Activated CD4-positive, alpha-beta T cell treated with anti-CD3 and anti-CD28 coated beads, Interleukin-2, amount 50 U/mL, for 24 hours (primary cell): ENCODE measurements around the gene SERPINB6.
"Not testable (repeated sequence)": the region's sequence is repeated elsewhere in the genome, so short reads cannot be mapped to it uniquely, and the experiment has no call there.

ENCODE experiments used
- DNase-seq, 2 donors: peaks; one replicate each; pipeline ENCODE4 v3.0.0-alpha.2; 2020; ENCODE audit warnings: low read depth in 1 of 2, low spot score in 1 of 2

Gene SERPINB6

DNA sequence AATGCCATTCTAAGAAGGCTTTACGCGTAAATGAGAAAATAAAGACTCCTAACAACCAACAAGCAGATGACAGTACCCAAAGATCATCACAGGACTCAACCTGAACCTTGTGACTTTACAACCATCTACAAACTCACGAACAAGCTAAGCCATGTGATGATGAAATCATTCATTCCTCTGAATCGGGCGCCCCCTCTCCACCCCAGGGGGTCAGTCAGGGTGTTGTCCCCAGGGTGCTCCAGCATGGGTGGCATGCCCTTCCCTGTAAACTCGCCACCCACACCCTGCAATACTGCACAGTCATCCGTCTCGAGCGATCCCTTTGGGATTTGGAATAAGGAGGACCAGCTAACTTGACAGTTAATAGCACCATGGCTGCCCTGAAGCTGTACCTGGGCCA, 12.6 kb downstream of the SERPINB6 start:
- DNase-seq = no peak

DNA sequence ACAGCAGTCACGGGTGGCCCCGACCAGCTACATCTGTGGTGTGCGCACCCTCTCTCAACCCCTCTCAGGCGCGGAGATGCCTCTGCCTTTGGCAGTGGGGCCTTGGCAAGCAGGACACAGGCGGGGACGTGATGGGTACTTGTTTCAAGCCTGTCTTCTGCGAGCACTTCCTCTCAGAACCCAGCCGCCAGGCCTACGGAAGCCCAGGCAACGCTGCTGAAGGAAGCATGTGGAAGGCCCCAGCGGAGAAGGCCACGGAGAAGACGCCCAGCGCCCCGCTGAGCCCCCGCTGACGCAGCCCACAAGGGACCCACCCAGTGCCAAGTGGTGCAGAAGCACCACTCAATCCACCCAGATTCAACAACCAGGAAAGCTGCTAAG, 13.0 kb downstream of the SERPINB6 start:
- no peak for DNase-seq

DNA sequence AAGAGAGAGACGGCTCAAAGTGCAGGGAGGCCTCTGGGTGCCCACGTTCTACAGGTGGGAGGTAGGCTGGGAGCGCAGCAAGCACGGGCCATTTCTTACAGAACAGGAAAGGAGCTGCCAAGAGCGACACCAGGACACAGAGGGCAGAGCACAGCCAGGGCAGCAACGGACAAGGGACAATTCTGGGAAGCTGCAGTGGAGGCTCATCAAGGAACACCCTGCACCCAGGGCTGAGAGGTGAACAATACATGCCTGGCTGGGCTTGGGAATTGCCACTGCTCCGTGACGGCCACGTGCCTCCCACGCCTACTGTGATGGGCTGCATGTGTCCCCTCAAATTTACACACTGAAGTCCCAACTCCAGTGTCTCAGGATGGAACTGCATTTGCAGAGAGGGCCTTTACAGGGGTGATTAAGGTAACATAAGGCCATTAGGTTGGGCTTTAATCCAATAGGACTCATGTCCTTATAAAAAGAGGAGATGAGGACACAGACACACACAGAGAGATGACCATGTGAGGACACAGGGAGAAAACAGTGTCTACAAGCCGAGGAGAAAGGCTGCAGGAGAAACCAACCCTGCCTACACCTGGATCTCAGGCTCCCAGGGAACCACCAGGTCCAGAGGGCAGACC, 13.6 kb downstream of the SERPINB6 start:
- DNase-seq = no peak

DNA sequence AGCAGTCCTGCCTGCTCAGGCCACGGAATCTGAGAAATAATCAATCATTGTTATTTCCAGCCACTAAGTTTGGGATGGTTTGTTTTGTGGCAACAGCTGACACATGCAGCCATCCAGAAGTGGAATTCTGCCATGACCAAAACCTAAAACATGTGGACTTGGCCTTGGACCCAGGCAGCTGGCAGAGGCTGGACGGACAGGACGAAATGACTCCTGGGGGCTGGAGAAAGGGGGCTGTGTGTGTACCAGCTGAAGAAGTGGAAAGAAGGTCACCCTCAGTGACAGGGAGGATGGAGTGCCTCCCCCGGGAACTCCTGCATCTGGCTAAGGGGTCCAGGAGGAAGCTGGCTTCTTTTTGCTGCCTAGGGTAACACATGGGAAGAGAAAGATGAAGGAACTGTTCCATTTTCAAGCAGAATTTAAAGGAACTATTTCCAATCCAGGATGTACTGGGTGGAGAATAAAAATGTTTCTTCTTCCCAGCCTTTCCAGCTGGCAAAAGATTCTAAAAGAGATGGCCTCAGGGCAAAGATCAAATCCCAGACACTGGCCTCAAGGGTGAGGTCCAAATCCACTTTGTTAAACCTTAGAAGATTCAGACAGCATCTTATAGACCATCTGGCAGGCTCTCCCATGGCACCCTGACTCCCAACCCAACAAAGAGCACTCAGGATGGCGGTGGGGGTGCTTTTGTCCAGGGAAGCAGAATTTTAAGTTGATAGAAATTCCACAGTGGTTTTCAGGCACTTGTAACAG, 14.3 kb downstream of the SERPINB6 start:
- no peak for DNase-seq

DNA sequence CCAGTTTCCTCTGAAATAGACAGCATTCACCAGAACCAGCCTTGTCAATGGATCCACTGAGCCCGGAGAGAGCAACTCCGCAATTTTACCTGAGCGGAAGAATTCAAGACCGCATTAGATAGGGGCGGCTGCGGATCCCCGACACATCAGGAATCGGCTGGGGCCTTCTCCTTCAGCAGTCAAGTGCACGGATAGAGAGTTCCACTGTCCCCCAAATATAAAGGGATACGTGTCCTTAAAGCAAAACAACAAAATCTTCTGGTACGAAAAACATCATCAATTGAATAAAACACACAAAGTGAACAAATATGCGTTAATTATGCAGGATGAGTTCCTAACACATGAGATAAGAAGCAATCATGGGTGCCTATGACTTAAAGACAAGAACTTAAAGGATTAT, 18.3 kb downstream of the SERPINB6 start:
- DNase-seq = no peak

DNA sequence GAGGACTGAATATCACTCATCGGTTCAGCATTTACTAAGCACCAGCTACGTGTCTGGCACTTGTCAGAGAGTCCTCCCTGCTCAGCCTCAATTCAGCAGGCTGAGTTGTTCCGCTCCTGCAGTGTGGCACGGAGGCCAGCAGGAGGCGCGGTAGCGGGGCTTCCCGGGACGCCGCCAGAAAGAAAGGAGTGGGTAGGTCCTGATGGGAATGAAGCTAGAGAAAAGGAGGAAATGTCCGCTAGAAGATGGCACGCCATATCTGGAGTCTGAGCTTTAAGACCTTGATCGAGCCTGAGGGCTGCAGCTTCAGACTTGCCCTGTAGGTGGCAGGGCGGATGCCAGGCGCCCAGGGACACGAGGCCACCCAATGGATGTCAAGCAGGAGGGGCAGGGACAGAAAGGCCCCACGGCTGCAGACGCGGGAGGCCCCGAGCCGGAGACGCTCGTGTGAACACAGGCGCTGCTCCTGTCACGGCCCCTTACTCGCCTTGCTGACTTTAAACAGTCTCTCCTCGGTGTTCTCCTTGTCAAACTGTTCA, 18.7 kb downstream of the SERPINB6 start:
- peak; percentile 32 to 44 for DNase-seq

DNA sequence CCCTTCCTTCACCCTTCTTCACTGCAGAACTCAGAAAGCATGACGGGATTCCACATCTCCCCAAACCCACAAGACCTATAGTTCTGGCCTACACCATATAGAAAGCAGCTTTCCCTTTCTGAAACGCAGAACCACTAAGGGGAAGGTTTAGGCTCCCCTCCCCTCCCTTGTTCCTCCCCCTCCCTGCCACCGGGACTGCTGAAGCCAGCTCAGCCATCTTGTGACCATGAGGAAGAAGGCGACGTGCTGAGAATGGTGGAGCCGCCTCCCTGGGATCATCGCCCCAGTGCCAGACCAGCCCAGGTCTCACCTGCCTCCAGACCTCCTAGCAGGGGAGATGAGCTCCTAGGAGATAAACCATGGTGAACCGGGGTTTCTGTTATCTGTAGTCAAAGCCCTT, 19.6 kb downstream of the SERPINB6 start:
- no peak for DNase-seq

DNA sequence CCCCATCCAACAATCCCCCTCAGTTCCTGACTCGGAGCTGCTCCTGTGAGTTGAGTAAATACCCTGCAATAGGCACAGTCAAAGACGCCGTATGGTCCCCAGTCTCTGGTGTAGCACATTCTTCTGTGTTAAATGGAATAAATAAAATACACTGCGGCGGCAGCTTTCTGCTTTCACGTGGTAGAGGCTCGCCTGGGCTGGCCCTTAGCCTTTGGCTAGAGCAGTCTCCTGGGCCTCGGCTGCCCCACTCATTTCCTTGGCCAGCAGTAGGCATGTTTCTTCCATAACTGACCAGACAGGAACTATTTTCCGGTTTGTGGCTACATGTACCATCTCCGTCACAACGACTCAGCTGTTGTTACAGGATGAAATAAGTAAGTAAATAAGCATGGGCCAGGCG, 20.7 kb downstream of the SERPINB6 start:
- DNase-seq = no peak

DNA sequence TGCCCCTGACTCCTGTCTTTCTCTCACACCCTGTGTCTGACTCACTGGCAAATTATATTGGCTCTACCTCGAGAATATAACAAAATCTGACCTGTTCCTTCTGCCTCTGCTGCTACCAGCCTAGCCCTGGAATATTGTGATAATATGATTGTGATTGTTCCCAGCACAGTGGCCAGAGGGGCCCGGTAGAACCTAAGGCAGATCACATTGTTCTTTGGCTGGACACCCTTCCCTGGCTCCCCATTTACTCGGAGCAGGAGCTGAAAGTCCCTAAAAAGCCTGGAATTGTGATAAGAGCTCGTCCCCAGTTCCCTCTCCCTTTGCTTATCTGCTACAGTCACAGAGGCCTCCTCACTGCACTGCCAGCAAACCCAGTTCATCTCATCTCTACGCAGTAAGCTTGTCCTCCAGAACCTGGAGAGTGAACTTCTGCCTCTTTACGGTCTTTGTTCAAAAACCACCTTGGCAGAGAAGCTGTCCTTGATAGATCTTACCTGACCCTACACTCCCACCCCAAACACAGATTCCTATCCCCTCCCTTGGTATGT, 21.8 kb downstream of the SERPINB6 start:
- DNase-seq = no peak

DNA sequence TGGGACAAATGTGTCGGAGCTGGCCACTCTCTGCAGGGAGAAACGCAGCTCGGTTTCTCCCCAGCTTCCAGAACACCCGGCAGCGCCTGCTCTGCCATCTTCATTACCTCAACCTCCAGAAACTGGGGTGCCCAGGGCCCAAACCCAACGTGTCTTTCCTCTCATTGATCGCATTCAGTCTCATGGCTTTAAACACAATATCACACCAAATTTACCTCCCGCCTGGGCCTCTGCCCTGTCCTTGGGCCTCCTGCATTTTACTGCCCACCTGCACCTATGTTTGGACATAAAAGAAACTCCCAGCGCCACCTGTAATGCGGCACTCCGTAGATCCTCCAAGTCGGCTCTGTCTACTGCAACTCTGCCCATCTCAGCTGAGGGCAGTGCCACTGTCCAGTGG, 22.2 kb downstream of the SERPINB6 start:
- DNase-seq = no peak

DNA sequence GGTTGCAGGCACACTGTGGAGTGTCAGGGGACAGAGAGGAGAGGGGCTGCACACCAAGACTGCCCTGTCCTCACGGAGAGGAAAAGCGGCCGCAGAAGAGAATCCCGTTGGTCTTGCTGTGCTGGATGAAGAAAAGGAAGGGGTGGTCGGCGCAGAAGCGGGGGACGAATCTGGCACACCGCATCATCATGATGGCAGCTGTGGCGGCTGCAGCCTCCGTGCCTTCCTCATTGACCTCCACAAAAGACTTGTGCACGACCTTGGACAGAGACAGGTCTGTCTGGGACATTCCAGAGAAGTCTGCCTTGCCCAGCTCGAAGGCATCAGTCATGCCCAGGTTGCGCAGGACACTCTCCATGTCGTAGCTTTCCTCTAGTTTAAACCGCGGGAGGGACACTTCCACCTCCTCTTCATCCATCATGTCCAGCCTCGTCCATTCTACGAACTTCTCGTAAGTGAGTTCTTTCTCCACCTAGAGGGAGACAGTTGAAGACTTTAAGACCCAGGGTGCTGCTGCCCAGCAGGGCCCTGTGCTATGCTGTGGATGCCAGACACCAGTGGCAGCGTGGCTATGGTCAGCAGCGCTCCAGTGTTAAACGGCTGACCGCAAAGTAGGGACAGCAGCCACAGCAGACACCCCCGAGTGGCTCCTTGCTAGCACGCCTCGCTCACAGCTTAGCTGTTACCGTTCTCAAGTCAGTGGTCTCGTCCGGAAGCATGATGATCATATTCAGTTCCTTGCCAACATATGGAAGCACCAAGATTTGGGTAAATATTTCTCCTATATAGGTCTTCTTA, 22.9 kb downstream of the SERPINB6 start:
- DNase-seq = no peak

DNA sequence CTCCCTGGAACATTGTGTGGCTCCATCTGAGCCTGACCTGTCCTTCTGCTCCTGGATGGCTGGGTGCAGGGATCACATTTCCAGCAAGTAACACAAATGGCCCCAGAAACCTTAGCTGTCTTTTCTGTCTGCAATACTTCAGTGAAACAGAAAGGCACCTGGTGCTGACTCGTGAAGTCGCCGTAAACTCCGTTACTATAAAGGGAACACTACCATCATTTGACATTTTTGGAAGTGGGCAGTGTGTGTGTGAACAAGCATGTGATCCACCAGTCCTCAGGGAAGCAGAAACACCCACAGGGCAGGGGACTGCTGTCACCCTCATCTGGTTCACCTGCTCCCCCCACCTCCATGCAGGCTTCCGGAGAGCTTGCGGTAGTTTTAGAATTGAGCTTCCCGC, 23.9 kb downstream of the SERPINB6 start:
- DNase-seq = no peak

DNA sequence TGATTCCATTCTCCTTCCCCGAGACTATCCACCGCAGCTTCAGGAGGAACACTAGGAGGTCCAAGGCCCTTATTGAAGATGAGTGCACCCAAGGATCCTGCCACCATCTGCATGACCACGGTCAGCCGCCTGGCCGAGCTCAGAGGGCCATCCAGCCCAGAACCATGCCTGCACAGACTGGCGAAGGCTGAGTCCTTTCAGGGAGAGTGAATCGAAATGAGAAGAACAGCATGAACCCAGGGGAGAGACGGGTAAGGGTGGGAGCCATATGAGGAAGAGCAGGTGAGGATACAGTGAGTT, 26.3 kb downstream of the SERPINB6 start:
- DNase-seq = no peak

DNA sequence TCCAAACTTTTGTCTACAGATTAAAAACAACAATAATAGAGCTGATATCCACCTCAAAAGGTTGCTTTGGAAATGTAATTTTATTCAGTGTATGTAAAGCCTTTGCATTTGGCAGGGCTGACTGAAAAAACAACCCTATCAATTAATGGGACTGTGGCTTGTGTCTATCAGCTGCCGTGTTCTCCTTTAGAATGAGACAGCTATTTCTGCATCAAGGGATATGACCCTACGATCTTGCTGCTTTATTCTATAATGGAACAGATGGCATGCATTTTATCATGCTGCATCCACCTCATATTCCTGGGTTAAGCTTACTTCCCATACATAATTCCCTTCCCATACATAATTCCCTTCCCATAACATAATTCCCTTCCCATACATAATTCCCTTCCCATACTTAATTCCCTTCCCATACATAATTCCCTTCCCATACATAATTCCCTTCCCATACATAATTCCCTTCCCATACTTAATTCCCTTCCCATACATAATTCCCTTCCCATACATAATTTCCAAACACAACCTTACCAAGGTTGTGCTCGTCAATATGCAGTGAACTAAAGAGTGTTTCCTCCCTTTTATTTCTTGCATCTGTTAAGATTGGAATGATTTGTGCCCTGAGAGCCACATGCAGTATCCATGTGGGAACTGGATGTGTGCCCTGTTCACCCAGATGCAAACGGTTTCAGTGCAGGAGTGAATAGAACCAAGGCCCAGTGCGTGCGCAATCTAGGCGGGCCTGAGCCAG, 26.8 kb downstream of the SERPINB6 start:
- DNase-seq = no peak

DNA sequence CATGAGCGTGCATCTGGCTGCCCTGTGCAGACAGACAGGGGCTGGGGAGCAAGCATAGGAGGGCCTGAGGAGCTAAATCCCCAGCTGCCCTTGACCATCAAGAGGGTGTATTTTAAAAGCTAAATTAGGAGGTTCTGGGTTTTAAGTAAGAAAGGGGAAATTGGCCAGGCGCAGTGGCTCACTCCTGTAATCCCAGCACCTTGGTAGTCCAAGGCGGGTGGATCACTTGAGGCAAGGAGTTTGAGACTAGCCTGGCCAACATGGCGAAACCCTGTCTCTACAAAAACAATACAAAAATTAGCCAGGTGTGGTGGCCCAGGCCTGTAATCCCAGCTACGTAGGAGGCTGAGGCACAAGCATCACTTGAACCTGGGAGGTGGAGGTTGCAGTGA, 27.8 kb downstream of the SERPINB6 start:
- DNase-seq = no peak

DNA sequence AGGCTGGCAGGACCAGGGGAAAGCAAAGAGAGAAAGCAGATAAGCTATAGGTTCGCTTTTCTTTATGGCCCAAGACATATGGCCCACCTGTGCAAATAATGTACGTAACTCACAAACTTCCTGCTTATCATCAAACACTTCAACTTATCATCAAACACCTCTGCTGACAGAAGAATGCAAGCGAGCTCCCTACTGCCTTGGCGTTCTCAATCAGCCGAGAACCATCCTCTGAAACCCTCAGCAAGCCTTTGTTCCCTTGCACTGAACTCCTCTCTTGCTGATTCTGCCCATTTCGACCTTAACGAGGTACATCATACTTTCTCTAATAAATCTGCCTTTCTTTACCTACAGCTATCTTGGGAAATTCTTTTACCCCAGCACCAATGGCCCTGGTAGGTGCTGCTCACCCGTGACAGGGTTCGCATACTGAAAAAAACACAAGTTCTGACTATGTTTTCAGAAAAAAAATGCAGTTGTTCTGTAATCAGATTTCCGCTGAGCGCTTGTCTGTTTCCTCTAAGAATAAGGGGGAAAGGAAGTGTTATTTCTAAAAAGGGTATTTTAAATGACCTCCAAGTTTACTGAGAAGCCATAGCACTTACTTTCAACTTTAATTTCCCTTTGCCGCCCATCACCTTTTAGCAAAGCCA, 28.3 kb downstream of the SERPINB6 start:
- no peak for DNase-seq

DNA sequence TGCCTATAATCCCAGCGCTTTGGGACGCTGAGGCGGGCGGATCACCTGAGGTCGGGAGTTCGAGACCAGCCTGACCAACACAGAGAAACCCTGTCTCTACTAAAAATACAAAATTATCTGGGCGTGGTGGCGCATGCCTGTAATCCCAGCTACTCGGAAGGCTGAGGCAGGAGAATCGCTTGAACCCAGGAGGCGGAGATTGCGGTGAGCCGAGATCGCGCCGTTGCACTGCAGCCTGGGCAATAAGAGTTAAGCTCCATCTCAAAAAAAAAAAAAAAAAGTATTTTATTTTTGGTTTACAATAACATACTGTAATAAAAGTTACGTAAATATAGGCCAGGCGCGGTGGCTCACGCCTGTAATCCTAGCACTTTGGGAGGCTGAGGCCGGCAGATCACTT, 29.3 kb downstream of the SERPINB6 start:
- not testable (repeated sequence) for DNase-seq

DNA sequence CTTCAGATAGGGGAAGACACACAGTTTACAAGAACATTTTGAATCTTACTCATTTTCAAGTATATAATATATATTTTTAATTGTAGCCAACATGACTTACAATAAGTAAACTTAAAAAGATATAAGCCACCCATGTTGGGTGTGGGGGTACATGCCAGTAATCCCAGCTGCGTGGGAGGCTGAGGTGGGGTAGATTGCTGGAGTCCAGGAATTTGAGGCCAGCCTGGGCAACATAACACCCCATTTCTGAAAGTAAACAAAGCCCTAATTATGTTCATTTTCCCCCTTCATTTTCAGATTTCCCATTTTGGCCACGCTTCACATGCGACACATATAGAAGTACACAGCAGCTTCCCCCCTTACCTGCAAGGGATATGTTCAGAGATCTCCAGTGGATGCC, 30.5 kb downstream of the SERPINB6 start:
- no peak for DNase-seq

DNA sequence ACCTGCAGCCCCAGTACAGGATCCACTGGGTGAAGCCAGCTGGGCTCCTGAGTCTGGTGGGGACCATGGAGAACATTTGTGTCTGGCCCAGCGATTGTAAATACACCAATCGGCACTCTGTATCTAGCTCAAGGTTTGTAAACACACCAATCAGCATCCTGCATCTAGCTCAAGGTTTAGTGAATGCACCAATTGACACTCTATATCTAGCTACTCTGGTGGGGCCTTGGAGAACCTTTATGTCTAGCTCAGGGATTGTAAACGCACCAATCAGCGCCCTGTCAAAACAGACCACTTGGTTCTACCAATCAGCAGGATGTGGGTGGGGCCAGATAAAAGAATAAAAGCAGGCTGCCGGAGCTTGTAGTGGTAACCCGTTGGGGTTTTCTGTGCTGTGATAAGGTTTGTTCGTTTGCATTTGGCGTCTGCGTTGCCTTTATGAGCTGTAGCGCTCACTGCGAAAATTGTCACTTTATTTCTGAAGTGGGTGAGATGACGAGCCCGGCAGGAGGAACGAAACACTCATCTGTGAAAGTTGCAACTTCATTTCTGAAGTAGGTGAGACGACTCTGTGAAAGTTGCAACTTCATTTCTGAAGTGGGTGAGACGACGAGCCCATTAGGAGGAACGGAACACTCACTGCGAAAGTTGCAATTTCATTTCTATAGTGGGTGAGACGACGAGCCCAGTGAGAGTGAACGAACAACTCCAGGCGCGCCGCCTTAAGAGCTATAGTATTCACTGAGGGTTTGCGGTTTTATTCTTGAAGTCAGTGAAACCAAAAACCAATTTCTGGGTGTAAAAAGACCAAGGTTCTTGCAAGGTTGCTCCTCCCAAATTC, 31.1 kb downstream of the SERPINB6 start:
- peak; percentile 44 to 90 for DNase-seq
